Fibroblast of lung (primary cell): ENCODE measurements around the gene STARD10. TPM values are rescaled to one million over a fixed set of nuclear protein-coding genes. Genes with fewer than 3 reads are reported as not detected.

ENCODE experiments used
- DNase-seq, 2 donors: peaks; one replicate each; pipeline versions ENCODE4 v3.0.0 to v3.0.0-alpha.2; 2010; ENCODE audit warnings: low read depth in 2 of 2
- H2AFZ ChIP-seq: 2 replicates; pipeline ENCODE4 v1.5.1; 2012; ENCODE audit warnings: low read length, control low read depth, inconsistent platforms
- H3K27ac ChIP-seq: 2 replicates; pipeline ENCODE4 v1.5.1; 2011; ENCODE audit warnings: low read length, control low read depth; ENCODE audit not compliant: insufficient read depth
- H3K27me3 ChIP-seq: 2 replicates; pipeline ENCODE4 v1.5.1; 2011; ENCODE audit warnings: mild to moderate bottlenecking, low read length; ENCODE audit not compliant: control insufficient read depth, insufficient read depth
- H3K36me3 ChIP-seq: 2 replicates; pipeline ENCODE4 v1.5.1; 2011; ENCODE audit warnings: low read length; ENCODE audit not compliant: control insufficient read depth, insufficient read depth
- H3K4me1 ChIP-seq: 2 replicates; pipeline ENCODE4 v1.5.1; 2011; ENCODE audit warnings: low read length; ENCODE audit not compliant: control insufficient read depth, insufficient read depth; ENCODE audit errors: extremely low read depth
- H3K4me2 ChIP-seq: 2 replicates; pipeline ENCODE4 v1.5.1; 2011; ENCODE audit warnings: low read length, control low read depth; ENCODE audit not compliant: insufficient read depth; ENCODE audit errors: extremely low read depth
- H3K4me3 ChIP-seq, 4 experiments: fragments of 200-600 bp in 1 of 4; sonication (generic) in 1 of 4; replicated peaks in 1 of 4; 2 replicates each; pipeline ENCODE4 v1.5.1; 2011 to 2016; ENCODE audit warnings: low read length in 4 of 4, low read depth in 3 of 4, mild to moderate bottlenecking in 3 of 4, control low read depth in 2 of 4, inconsistent platforms in 1 of 4, mixed read lengths in 1 of 4; ENCODE audit not compliant: insufficient read depth in 1 of 4; ENCODE audit errors: control extremely low read depth in 1 of 4
- H3K79me2 ChIP-seq: 2 replicates; pipeline ENCODE4 v1.5.1; 2012; ENCODE audit warnings: mild to moderate bottlenecking, low read length, inconsistent platforms; ENCODE audit not compliant: control insufficient read depth, insufficient read depth
- H3K9ac ChIP-seq: 2 replicates; pipeline ENCODE4 v1.5.1; 2011; ENCODE audit warnings: mild to moderate bottlenecking, low read length, control low read depth; ENCODE audit not compliant: insufficient read depth
- H3K9me3 ChIP-seq: 2 replicates; pipeline ENCODE4 v1.5.1; 2012; ENCODE audit warnings: low read depth, low read length; ENCODE audit not compliant: control insufficient read depth, insufficient read depth
- H4K20me1 ChIP-seq: 2 replicates; pipeline ENCODE4 v1.5.1; 2011; ENCODE audit warnings: low read length; ENCODE audit not compliant: control insufficient read depth, insufficient read depth; ENCODE audit errors: extremely low read depth
- CTCF ChIP-seq, 2 donors: IDR thresholded peaks in 1 of 2; conservative IDR thresholded peaks in 1 of 2; 1 replicate in 1 of 2; 2 replicates in 1 of 2; pipeline ENCODE4 v1.5.1; 2011 to 2012; ENCODE audit warnings: low read length in 2 of 2, control low read depth in 1 of 2, inconsistent platforms in 1 of 2, low read depth in 1 of 2, mild to moderate bottlenecking in 1 of 2
- EZH2 ChIP-seq: IDR thresholded peaks from 2 replicates; pipeline ENCODE4 v1.5.1; 2012; ENCODE audit warnings: low read length, control low read depth, mild to moderate bottlenecking; ENCODE audit errors: missing control alignments
- polyA plus RNA-seq, 2 donors: library from polyadenylated mRNA; depleted of rRNA in 1 of 2; stranded (reverse) in 1 of 2; unstranded in 1 of 2; fragments of >200 nt; gene quantifications; 2 replicates each; pipeline ENCODE4 v1.2.1, GENCODE V29; 2011 to 2012; ENCODE audit warnings: missing spikeins in 1 of 2
- total RNA-seq: library from RNA; depleted of rRNA; stranded (reverse); fragments of >200 nt; gene quantifications from 2 replicates; pipeline ENCODE4 v1.2.1, GENCODE V29; 2014

STARD10 gene
- total and polyA plus RNA-seq, 2 donors (not counting 1 experiment from before 2014, with no cell fraction given) = 20.7 to 32.0 TPM

DNA sequence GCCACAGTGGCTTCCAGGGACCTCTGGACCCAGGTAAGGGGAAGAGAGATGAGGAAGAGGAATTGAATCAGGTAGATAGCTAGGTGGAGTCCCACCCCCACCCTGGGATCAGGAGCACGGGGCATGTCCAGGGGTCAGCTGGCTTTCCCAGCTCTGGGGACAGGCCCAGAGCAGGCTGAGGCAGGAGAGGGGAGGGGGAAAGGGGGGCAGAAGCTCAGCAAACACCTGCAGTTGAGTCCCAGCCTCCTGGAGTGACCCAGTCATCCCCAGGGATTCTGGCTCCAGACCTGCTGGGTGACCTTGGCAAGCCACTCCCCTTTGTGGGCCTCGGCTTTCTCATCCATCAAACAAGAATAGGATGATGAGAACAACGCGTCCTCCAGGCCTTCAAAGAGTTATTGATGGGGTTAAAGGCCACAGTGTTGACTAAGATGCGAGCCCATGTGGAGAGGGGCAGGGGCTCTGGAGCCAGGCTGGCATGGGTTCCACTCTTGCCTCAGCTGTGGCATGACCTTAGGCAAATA is 16.0 kb downstream of the STARD10 start:
- Histone ChIP-seq H3K27ac (no peak overlapping the region), H3K9ac (no peak overlapping the region), H4K20me1 (no peaks in the 10 kb centered on the region), H3K36me3 (no peaks in the 10 kb centered on the region), H3K4me2 (no peak overlapping the region), H3K4me3 (no peak overlapping the region), H2AFZ (no peak overlapping the region), H3K4me1 (peaks cover 11% of the 10 kb centered on the region), H3K9me3 (no peaks in the 10 kb centered on the region), H3K79me2 (no peaks in the 10 kb centered on the region), H3K27me3 (peaks cover 3% of the 10 kb centered on the region)
- DNase-seq = no peak
- no peak for TF ChIP-seq EZH2
- TF ChIP-seq CTCF (conservative IDR thresholded peaks at IDR 0.05 in 1 of 2, IDR thresholded peaks at IDR 0.05 in 1 of 2; ENCODE audit: low read depth in 1 of 2, low read length in 2 of 2) = no peak

- Histone ChIP-seq H3K4me1 (peaks cover 14% of the 10 kb centered on the region), H3K36me3 (no peaks in the 10 kb centered on the region), H3K27me3 (peaks cover 3% of the 10 kb centered on the region), H3K9ac (no peak overlapping the region), H3K79me2 (no peaks in the 10 kb centered on the region), H3K27ac (no peak overlapping the region), H3K4me2 (no peak overlapping the region), H3K4me3 (no peak overlapping the region), H2AFZ (no peak overlapping the region), H4K20me1 (no peaks in the 10 kb centered on the region), H3K9me3 (no peaks in the 10 kb centered on the region)
- no peak for DNase-seq
- no peak for TF ChIP-seq EZH2
- no peak for TF ChIP-seq CTCF (conservative IDR thresholded peaks at IDR 0.05 in 1 of 2, IDR thresholded peaks at IDR 0.05 in 1 of 2; ENCODE audit: low read depth in 1 of 2, low read length in 2 of 2)
Observed at GRCh38 chr11:72776844-72777754, 16.7 kb downstream of the STARD10 start.

DNA sequence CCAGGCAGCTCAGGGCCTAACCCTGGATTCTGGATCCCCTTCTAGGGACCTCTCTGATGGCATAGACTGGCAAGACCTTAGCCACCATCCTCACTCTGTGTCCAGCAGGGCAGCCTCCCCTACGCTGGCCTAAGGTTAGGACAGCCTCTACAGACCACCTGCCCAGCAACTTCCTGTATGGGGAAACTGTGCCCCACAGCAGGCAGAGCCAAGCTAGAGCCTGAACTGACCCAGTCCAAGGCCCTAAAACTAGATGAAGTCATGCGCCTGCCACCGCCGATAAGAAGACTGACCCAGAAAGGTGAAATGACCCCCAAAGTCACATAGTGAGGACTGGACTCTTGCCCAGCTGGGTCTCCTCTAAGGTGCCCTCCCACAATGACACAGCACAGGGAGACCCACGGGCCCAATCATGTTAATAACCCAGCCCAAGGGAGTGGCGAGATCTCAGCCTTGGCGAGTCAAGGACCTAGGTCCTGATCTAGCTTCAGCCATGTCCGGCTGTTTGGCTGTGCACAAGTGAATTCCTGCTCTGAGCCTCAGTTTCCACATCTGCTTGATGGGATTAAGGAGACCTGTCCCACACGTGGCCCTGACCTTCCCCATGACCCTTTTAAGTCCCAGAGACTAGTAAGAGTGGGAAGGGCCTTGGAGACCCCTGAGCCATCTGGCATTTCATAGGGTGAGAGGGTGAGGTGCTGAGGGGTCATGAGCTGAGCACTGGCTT is 17.6 kb downstream of the STARD10 start:
- H3K79me2 ChIP-seq = no peaks in the 10 kb centered on the region
- no peak for DNase-seq

More for the DNA sequence above, 17.6 kb downstream of the STARD10 start:
- H3K4me2 ChIP-seq = no peak overlapping the region
- H3K36me3 ChIP-seq = no peaks in the 10 kb centered on the region
- H3K4me3 ChIP-seq = no peak overlapping the region
- no peak overlapping the region for H2AFZ ChIP-seq
- TF ChIP-seq EZH2 (no peak), CTCF (conservative IDR thresholded peaks at IDR 0.05 in 1 of 2, IDR thresholded peaks at IDR 0.05 in 1 of 2; ENCODE audit: low read depth in 1 of 2, low read length in 2 of 2) (no peak)
- H3K27me3 ChIP-seq = peaks cover 3% of the 10 kb centered on the region
- H3K27ac ChIP-seq = no peak overlapping the region
- no peaks in the 10 kb centered on the region for H4K20me1 ChIP-seq
- H3K9me3 ChIP-seq = no peaks in the 10 kb centered on the region
- H3K4me1 ChIP-seq = peaks cover 17% of the 10 kb centered on the region
- H3K9ac ChIP-seq = no peak overlapping the region
